ENCODE measurements around the gene ADAM19.

Gene ADAM19

DNA sequence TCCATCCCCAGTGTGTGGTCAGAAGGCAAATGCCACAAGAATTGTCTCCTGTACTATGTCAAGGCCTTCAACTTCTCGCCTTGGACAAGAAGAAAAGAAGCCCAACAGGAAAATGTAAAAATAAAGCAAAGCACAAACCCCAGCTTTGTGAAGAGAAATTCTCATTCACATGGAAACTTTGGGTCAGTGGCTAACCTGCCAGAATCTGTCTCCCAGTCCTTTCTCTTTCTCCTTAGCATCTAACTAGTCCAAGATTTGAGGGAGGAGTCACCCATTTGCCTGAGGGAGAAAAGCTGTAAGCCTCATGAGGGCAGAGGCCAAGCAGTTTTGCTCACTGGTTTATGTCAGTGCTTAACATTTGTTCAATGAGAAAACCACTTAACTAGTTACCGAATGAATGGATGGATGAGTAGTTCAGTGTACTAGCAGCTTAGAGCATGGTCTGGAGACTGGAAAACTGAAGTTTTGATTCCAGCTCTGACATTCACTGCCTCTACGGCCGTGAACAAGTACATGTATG, 36.0 kb downstream of the ADAM19 start:
- Histone ChIP-seq H3K4me3 (ENCODE audit: low read depth, low read length) (no peak overlapping the region), H3K79me2 (no peaks in the 10 kb centered on the region), H3K27me3 (ENCODE audit: control insufficient read depth, insufficient read depth, low read length) (no peaks in the 10 kb centered on the region), H3K4me2 (ENCODE audit: low read length) (no peak overlapping the region), H3K36me3 (ENCODE audit: control insufficient read depth, insufficient read depth, low read length) (no peaks in the 10 kb centered on the region), H3K4me1 (no peaks in the 10 kb centered on the region), H3K9ac (no peak overlapping the region), H3K27ac (no peak overlapping the region), H3K9me3 (ENCODE audit: control insufficient read depth, low read length) (no peaks in the 10 kb centered on the region), H2AFZ (no peak overlapping the region)
- no peak for TF ChIP-seq CTCF (IDR thresholded peaks at IDR 0.05)

GRCh38 chr5:157538311-157538710, 37.3 kb downstream of the ADAM19 start:
- no peak overlapping the region for H2AFZ ChIP-seq
- H3K27ac ChIP-seq, result no peak overlapping the region
- no peak overlapping the region for H3K9ac ChIP-seq
- H3K27me3 ChIP-seq (ENCODE audit: control insufficient read depth, insufficient read depth, low read length), result no peaks in the 10 kb centered on the region
- no peak overlapping the region for H3K4me2 ChIP-seq (ENCODE audit: low read length)
- H3K79me2 ChIP-seq, result no peaks in the 10 kb centered on the region
- H3K4me3 ChIP-seq (ENCODE audit: low read depth, low read length), result no peak overlapping the region
- no peaks in the 10 kb centered on the region for H3K9me3 ChIP-seq (ENCODE audit: control insufficient read depth, low read length)
- no peaks in the 10 kb centered on the region for H3K4me1 ChIP-seq
- no peaks in the 10 kb centered on the region for H3K36me3 ChIP-seq (ENCODE audit: control insufficient read depth, insufficient read depth, low read length)
- no peak for TF ChIP-seq CTCF (IDR thresholded peaks at IDR 0.05)

- no peak overlapping the region for H3K4me3 ChIP-seq (ENCODE audit: low read depth, low read length)
- no peaks in the 10 kb centered on the region for H3K4me1 ChIP-seq
- H3K79me2 ChIP-seq, result no peaks in the 10 kb centered on the region
- H3K27ac ChIP-seq, result no peak overlapping the region
- H3K9ac ChIP-seq, result no peak overlapping the region
- no peaks in the 10 kb centered on the region for H3K9me3 ChIP-seq (ENCODE audit: control insufficient read depth, low read length)
- H2AFZ ChIP-seq, result no peak overlapping the region
- no peak overlapping the region for H3K4me2 ChIP-seq (ENCODE audit: low read length)
- H3K36me3 ChIP-seq (ENCODE audit: control insufficient read depth, insufficient read depth, low read length), result no peaks in the 10 kb centered on the region
- TF ChIP-seq CTCF (IDR thresholded peaks at IDR 0.05), result no peak
- no peaks in the 10 kb centered on the region for H3K27me3 ChIP-seq (ENCODE audit: control insufficient read depth, insufficient read depth, low read length)
Measured at GRCh38 chr5:157535042-157535865, 40.3 kb downstream of the ADAM19 start.

DNA sequence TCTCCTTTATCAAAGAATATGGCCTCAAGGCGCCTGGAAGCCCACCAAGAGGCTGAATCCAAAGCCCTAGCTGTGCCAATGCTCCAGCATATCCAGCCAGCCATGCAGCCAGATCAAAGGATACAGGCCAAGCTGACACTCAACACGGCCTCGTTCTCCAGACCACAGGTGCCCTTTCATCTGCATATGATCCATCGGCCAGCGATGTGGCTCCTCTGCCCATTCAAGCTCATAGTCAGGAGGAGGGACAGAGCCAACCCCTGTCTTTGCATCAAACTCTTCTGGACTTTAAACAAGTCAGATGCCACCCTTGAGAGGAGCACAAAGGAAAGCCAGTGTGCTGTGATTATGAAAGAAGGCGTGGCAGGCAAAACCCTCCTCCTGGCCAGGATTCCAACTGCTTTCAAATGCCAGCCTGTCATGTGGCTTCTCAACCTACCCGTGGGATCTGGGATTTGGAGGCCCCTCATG, 42.5 kb downstream of the ADAM19 start:
- Histone ChIP-seq H3K79me2 (no peaks in the 10 kb centered on the region), H3K4me3 (ENCODE audit: low read depth, low read length) (no peak overlapping the region), H2AFZ (no peak overlapping the region), H3K27me3 (ENCODE audit: control insufficient read depth, insufficient read depth, low read length) (no peaks in the 10 kb centered on the region), H3K9ac (no peak overlapping the region), H3K27ac (no peak overlapping the region), H3K9me3 (ENCODE audit: control insufficient read depth, low read length) (no peaks in the 10 kb centered on the region), H3K4me2 (ENCODE audit: low read length) (no peak overlapping the region), H3K4me1 (no peaks in the 10 kb centered on the region), H3K36me3 (ENCODE audit: control insufficient read depth, insufficient read depth, low read length) (no peaks in the 10 kb centered on the region)
- TF ChIP-seq CTCF (IDR thresholded peaks at IDR 0.05), result no peak

All from parathyroid adenoma (tissue), 2 donors.